IPS-NIHi11 (cell line): ENCODE measurements around the gene CDK6.

Experiments
- DNase-seq: peaks from one replicate; pipeline ENCODE4 v3.0.0; 2012; ENCODE audit warnings: mixed read lengths, low spot score

CDK6 gene

GRCh38 chr7:92680442-92680841, 155.9 kb downstream of the CDK6 start:
- no peak for DNase-seq

DNA sequence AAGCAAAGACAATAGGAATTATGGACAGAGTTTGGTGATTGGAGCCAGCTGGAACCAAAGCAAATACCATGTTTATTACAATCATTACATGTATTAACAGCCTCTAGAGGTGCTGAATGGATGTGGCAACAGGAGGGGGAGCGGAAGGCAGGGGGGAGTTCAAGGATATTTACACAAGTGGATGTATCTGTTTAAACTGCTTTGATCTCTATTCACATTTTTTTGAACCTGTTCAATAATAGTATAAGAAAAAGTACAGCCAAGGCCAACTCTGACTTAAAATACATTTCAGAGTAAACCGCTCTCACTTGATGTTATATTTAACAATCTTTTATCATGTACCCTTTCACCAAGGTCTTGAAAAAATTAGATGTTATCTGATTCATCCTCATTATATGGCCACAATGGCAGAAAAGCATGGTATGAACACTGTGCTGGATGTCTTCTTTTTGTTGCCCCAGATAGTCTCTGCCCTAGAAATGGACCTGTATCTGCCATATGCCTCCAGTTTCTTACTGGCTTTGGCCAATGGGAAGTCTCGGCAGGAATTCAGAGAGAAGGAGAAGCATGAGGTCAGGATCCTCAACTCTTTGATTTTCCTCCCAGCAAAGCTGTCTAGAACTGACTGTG, 158.0 kb downstream of the CDK6 start:
- DNase-seq: no peak

DNA sequence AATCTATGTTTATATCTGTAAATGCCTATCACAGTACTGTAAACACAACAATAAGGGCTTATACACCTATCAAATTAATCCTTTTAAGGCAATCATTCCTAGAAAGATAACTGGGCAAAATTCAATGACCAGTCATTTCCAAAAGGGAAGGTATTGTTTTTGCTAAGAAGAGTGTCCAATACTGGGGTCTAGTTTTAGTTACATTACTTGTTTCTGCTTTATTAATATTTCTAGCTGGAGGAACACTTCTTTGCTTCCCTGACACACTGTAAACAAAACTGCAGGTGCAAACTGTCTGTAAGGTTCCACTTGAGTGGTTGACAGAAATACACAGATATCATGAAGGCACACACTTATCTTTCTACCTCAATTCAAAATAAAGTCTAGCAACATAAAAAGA, 162.0 kb downstream of the CDK6 start:
- DNase-seq: no peak

DNA sequence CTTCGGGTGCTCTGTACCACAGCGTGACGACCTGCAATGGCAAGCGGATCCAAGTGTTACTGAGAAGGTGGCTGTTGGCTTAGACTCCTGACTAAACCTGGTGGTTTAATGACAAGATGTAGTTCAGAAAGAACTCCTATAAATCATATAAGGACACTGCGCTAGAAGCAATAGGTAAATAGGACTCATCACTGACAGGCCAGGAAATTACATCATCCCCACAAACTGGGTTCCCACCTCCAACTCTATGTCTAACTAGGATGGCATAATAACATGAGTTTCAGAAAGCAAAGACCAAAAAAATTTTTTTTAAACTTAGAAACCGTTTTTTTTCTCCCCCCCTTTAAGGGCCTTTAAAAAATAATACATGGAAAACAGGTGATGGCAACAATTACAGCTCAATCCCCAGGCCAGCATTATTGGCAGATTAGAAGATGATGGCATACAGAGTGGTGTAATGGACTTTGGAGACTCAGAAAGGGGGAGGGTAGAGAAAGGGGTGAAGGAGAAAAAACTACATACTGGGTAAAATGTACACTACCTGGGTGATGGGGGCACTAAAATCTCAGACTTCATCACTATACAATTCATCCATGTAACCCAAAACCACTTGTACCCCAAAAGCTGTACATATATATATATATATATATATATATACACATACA, 164.7 kb downstream of the CDK6 start:
- no peak for DNase-seq

DNA sequence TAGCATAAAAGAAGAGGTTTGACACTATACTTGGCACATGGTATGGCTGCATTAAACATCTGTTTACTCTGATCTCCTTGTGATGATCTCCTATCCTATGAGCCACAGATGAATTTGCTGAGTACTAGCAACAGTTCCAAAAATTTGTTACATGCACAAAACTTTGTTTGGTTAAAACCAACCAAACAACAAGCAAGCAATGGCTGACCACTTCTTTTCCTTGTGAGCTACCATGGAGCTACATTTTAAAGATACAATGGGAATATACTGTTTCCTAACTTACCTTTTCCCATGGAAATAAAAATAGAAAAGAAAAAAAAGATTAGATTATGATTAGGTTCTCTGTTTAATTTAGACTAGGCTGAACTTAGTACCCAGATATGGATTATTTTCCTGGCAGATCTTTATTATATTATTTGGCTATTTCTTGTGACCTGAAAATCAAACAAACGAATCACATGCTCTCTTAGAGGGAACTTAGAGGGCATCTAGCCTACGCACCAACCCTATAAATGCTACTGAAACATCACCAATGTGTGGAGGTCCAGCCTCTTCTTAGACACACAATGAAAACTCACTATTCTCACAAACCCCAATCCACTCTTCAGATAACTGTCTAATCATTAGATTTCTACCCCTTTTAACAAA, 166.0 kb downstream of the CDK6 start:
- DNase-seq: no peak

- no peak for DNase-seq
These were observed 166.7 kb downstream of the CDK6 start for GRCh38 chr7:92669616-92670165.

GRCh38 chr7:92668564-92668963, 167.8 kb downstream of the CDK6 start:
- DNase-seq: no peak

DNA sequence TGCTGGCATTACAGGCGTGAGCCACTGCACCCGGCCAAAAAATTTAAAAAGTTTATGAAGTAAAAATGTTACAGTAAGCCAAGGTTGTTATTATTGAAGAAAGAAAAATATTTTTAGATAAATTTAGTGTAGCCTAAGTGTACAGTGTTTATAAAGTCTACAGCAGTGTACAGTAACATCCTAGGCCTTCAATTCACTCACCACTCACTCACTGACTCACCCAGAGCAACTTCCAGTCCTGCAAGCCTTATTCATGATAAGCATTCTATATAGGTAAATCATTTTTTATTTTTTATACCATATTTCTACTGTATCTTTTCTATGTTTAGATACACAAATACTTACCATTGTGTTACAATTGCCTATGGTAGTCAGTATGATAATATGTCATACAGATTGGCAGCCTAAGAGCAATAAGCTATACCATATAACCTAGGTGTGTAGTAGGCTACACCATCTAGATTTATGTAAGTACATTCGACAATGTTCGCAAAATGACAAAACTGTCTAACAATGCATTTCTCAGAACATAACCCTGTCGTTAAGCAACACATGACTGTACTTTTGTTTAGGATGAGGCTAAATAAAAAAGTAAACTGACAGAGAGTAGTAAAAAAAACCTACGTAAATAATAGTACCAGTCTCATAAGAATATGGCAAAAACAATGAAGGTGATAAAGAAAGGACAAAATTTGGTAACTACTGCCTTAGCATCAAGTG, 168.4 kb downstream of the CDK6 start:
- DNase-seq: no peak

- no peak for DNase-seq
These were observed 170.4 kb downstream of the CDK6 start for GRCh38 chr7:92665926-92666325.

DNA sequence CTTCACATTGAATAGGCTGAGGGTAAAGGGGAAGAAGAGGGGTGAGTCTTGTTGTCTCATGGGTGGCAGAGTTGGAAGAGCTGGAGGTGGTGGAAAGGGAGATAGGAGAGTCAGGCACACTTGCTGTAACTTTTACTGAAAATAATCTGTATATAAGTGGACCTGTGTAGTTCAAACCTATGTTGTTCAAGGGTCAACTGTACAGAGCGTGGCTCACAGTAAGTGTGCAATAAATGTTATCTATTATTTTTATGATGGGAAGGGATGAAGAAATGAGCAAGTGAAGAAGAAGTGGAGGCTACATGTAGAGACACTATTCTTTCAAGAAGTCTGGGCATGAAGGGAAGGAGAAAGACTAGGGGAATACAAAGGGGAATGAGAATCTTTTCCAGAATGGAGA, 174.7 kb downstream of the CDK6 start:
- no peak for DNase-seq

DNA sequence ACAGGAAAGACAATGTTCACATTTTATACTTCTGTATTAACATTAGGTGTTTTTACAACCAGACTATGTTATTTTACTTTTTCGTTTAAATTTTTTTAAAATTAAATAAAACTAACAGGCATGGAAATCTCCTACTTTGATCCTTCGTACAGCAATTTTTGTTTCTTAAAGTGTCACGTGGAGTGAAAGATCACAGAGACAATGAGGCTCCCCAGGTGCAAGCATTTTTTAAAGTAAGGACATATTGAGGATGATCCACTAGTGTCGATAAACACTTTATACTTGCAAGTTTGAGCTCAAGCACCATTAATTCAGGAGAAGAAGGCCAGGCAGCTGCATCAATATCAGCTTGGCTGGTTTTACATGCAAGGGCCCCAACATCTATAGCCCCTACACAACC, 177.7 kb downstream of the CDK6 start:
- no peak for DNase-seq

GRCh38 chr7:92657391-92657790, 179.0 kb downstream of the CDK6 start:
- no peak for DNase-seq

DNA sequence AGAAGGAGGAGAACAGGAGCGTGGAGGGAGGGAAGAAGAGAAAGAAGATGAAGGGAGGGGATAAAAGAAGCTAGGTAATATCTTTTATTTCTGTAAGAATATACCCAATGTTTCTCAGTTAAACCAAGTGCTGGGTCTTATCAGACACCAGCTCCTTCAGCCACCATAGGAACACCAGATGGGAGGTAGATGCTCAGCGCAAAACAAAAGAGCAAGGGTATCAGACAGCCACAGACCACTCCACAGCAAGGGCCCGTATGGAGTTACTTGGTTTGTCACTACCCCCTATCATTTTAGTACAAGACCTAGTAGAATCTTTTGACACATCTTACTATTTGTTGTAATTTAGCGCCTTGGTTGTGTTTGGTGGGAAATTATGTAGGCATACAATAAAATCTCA, 180.3 kb downstream of the CDK6 start:
- DNase-seq: no peak

- no peak for DNase-seq
These were observed 181.0 kb downstream of the CDK6 start for GRCh38 chr7:92655346-92655884.

GRCh38 chr7:92653136-92653535, 183.2 kb downstream of the CDK6 start:
- DNase-seq: no peak

DNA sequence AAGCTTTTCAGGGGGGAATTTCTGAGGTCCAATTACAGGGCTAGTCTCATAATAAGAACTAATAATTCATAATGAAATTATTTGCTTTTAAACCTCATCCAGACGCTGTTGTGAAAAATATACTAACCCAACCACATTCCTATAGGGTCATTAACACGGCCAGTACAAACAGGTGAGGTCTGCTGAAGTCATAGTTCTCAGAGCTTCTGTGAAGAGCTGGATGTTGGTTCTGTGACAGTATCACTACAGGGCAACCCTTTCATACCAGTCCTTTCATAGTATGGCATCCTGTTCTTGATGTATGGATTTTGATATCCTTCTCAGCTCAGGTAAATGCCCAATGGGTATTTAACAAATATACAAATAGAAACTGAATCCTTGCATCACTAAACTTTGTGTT, 183.8 kb downstream of the CDK6 start:
- DNase-seq: no peak

GRCh38 chr7:92650391-92650790, 186.0 kb downstream of the CDK6 start:
- DNase-seq: no peak

- no peak for DNase-seq
These were observed 188.3 kb downstream of the CDK6 start for GRCh38 chr7:92648067-92648466.

- DNase-seq: no peak
These were observed 188.7 kb downstream of the CDK6 start for GRCh38 chr7:92647652-92648051.

- no peak for DNase-seq
These were observed 189.3 kb downstream of the CDK6 start for GRCh38 chr7:92647011-92647625.

- no peak for DNase-seq
These were observed 191.0 kb downstream of the CDK6 start for GRCh38 chr7:92645114-92646061.
